ENCODE measurements around the gene GSTM1.
"Not testable (repeated sequence)": the region's sequence is repeated elsewhere in the genome, so short reads cannot be mapped to it uniquely, and the experiment has no call there.

GSTM1 gene

DNA sequence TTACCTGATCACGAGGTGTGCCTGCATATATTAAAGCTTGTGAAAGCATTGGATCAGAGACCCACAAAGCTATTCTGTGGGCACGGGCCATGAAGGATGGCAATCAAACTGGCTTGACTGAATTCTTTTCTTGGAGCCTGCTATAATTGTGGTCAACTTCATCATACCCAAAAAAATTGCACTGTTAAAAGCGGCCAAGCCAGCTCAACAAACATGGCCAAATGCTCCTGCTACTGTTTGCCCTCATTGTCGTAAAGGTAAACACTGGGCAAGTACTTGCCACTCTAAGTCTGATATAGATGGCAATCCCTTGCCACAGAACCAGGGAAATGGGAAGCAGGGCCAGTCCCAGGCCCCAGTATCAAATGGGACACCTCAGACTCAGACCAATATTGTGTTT is 17.8 kb downstream of the GSTM1 start:
- Histone ChIP-seq H3K9ac (ENCODE audit: low read length) (no peak overlapping the region), H4K91ac (ENCODE audit: low read depth, low read length) (no peak overlapping the region), H3K4ac (ENCODE audit: low read depth, low read length) (no peak overlapping the region), H3K4me1 (ENCODE audit: control insufficient read depth in 1 of 2, insufficient read depth in 2 of 2, low read length in 2 of 2) (no peaks in the 10 kb centered on the region), H3K79me1 (ENCODE audit: low read length) (no peaks in the 10 kb centered on the region), H3K27ac (ENCODE audit: low read depth, low read length) (no peak overlapping the region), H3K14ac (ENCODE audit: low read length) (no peak overlapping the region), H3K79me2 (ENCODE audit: control insufficient read depth, insufficient read depth, low read length, poor library complexity) (no peaks in the 10 kb centered on the region), H3K27me3 (ENCODE audit: insufficient read depth, low read length) (no peaks in the 10 kb centered on the region), H4K8ac (ENCODE audit: low read depth, low read length) (no peak overlapping the region), H3K9me3 (ENCODE audit: insufficient read depth, low read depth, low read length) (peaks cover 6% of the 10 kb centered on the region), H2BK12ac (ENCODE audit: low read length) (no peak overlapping the region), H3K36me3 (ENCODE audit: control insufficient read depth in 1 of 2, insufficient read depth in 2 of 2, low read length in 2 of 2) (no peaks in the 10 kb centered on the region), H3K18ac (ENCODE audit: low read length) (no peak overlapping the region), H3K4me3 (ENCODE audit: low read depth, low read length) (no peak overlapping the region), H3K23ac (ENCODE audit: low read length) (no peak overlapping the region), H3K4me2 (ENCODE audit: low read length) (no peak overlapping the region), H2AFZ (ENCODE audit: insufficient read depth, low read length, poor library complexity) (no peak overlapping the region), H2BK5ac (ENCODE audit: low read depth, low read length, poor library complexity) (no peak overlapping the region), H4K12ac (ENCODE audit: low read depth, low read length) (no peak overlapping the region), H2AK5ac (ENCODE audit: low read length) (no peak overlapping the region), H2BK120ac (ENCODE audit: insufficient read depth, low read length, poor library complexity) (no peak overlapping the region)
- no peak for DNase-seq
- WGBS (ENCODE audit: extremely low coverage, insufficient coverage, insufficient read length): no CpG with 5 or more reads among the region's 4 CpGs

DNA sequence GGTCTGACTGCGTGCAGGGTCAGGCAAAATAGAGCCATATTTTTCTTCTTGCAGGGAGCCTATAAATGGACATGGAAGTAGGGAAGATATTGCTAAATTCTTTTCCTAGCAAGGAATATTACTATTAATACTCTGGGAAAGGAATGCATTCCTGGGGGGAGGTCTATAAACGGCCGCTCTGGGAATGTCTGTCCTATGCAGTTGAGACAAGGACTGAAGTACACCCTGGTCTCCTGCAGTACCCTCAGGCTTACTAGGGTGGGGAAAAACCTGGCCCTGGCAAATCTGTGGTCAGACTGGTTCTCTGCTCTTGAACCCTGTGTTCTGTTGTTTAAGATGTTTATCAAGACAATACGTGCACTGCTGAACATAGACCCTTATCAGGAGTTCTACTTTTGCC is 21.3 kb downstream of the GSTM1 start:
- H2BK12ac ChIP-seq (ENCODE audit: low read length): not testable (repeated sequence)

DNA sequence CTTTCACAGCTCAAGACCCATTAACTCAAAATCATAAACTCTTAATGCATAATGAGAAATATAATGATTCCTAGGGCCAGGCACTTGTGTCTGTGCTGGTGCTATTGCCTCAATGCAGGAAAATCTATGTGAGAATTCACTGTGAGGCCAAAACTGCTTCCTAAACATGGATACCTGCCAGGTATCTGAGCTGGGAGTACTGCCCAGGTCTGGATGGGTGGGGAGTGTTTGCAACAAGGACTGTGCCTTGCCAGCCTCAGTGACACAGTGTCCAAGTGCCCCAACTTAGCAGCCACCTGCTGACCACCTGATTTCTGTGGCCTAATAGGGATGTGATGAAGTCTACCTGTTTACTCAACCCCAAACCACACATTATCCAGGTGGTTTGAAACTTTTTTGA is 22.2 kb downstream of the GSTM1 start:
- not testable (repeated sequence) for H3K23ac ChIP-seq (ENCODE audit: low read length); H2BK12ac ChIP-seq (ENCODE audit: low read length); H3K14ac ChIP-seq (ENCODE audit: low read length); DNase-seq; H3K4me1 ChIP-seq (ENCODE audit: control insufficient read depth in 1 of 2, insufficient read depth in 2 of 2, low read length in 2 of 2); H2AK5ac ChIP-seq (ENCODE audit: low read length); H3K27me3 ChIP-seq (ENCODE audit: insufficient read depth, low read length); H3K4ac ChIP-seq (ENCODE audit: low read depth, low read length); H3K79me1 ChIP-seq (ENCODE audit: low read length); H3K18ac ChIP-seq (ENCODE audit: low read length); H3K9ac ChIP-seq (ENCODE audit: low read length); H4K8ac ChIP-seq (ENCODE audit: low read depth, low read length); H3K79me2 ChIP-seq (ENCODE audit: control insufficient read depth, insufficient read depth, low read length, poor library complexity); H2BK5ac ChIP-seq (ENCODE audit: low read depth, low read length, poor library complexity); H3K9me3 ChIP-seq (ENCODE audit: insufficient read depth, low read depth, low read length); H4K12ac ChIP-seq (ENCODE audit: low read depth, low read length); H3K36me3 ChIP-seq (ENCODE audit: control insufficient read depth in 1 of 2, insufficient read depth in 2 of 2, low read length in 2 of 2); H4K91ac ChIP-seq (ENCODE audit: low read depth, low read length); H3K27ac ChIP-seq (ENCODE audit: low read depth, low read length); H3K4me3 ChIP-seq (ENCODE audit: low read depth, low read length); H3K4me2 ChIP-seq (ENCODE audit: low read length); H2BK120ac ChIP-seq (ENCODE audit: insufficient read depth, low read length, poor library complexity); H2AFZ ChIP-seq (ENCODE audit: insufficient read depth, low read length, poor library complexity)

More for the DNA sequence above, 21.3 kb downstream of the GSTM1 start:
- DNase-seq; H3K4me3 ChIP-seq (ENCODE audit: low read depth, low read length); H2BK5ac ChIP-seq (ENCODE audit: low read depth, low read length, poor library complexity); H3K27ac ChIP-seq (ENCODE audit: low read depth, low read length); H3K4me1 ChIP-seq (ENCODE audit: control insufficient read depth in 1 of 2, insufficient read depth in 2 of 2, low read length in 2 of 2); H3K9me3 ChIP-seq (ENCODE audit: insufficient read depth, low read depth, low read length); H4K12ac ChIP-seq (ENCODE audit: low read depth, low read length); H3K4ac ChIP-seq (ENCODE audit: low read depth, low read length); H3K18ac ChIP-seq (ENCODE audit: low read length); H3K14ac ChIP-seq (ENCODE audit: low read length); H3K79me1 ChIP-seq (ENCODE audit: low read length); H3K4me2 ChIP-seq (ENCODE audit: low read length); H4K91ac ChIP-seq (ENCODE audit: low read depth, low read length); H4K8ac ChIP-seq (ENCODE audit: low read depth, low read length); H3K79me2 ChIP-seq (ENCODE audit: control insufficient read depth, insufficient read depth, low read length, poor library complexity); H3K23ac ChIP-seq (ENCODE audit: low read length); H2AK5ac ChIP-seq (ENCODE audit: low read length); H3K27me3 ChIP-seq (ENCODE audit: insufficient read depth, low read length); H2BK120ac ChIP-seq (ENCODE audit: insufficient read depth, low read length, poor library complexity); H2AFZ ChIP-seq (ENCODE audit: insufficient read depth, low read length, poor library complexity); H3K9ac ChIP-seq (ENCODE audit: low read length); H3K36me3 ChIP-seq (ENCODE audit: control insufficient read depth in 1 of 2, insufficient read depth in 2 of 2, low read length in 2 of 2): not testable (repeated sequence)
- no CpG with 5 or more reads among the region's 4 CpGs for WGBS (ENCODE audit: extremely low coverage, insufficient coverage, insufficient read length)

DNA sequence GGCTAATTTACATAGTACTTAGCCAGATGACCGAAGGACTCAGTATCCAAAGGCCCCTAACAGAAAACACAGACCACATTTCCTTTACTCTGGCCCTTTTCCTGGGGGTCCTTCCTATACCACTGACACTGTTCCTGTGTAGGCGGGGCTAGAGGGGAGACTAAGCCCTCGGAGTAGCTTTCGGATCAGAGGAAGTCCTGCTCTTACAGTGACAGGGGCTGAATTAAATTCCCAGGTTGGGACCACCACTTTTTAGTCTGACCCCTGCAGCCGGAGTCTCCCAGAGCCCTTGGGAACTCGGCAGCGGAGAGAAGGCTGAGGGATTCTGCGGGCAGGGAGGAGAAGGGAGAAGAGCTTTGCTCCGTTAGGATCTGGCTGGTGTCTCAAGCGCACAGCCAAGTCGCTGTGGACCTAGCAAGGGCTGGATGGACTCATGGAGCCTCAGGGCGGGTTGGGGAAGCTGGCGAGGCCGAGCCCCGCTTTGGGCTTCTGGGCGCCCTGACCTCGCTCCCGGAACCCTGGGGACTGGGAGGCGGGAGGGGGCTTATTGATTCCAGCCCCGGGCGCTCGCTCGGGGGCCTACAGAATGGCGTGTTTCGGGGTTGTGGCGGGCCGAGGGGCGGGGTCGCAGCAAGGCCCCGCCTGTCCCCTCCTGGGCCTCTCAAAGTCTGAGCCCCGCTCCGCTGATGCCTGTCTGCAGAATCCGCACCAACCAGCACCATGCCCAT is 24.1 kb downstream of the GSTM1 start, which contains the start of gene GSTM5:
Gene GSTM5, plus strand, starts transcription at position 659 of the 728 bp plus-strand sequence. Its CDS starts 62 bp downstream, at position 721.
- not testable (repeated sequence) for H2AK5ac ChIP-seq (ENCODE audit: low read length)
- WGBS (ENCODE audit: extremely low coverage, insufficient coverage, insufficient read length): no CpG with 5 or more reads among the region's 33 CpGs

More for the DNA sequence above, 24.1 kb downstream of the GSTM1 start, which contains the start of gene GSTM5:
- not testable (repeated sequence) for H4K91ac ChIP-seq (ENCODE audit: low read depth, low read length); H3K27me3 ChIP-seq (ENCODE audit: insufficient read depth, low read length); H2BK5ac ChIP-seq (ENCODE audit: low read depth, low read length, poor library complexity); H3K9ac ChIP-seq (ENCODE audit: low read length); H3K79me2 ChIP-seq (ENCODE audit: control insufficient read depth, insufficient read depth, low read length, poor library complexity); H3K14ac ChIP-seq (ENCODE audit: low read length); H3K4me3 ChIP-seq (ENCODE audit: low read depth, low read length); H3K79me1 ChIP-seq (ENCODE audit: low read length); H3K4ac ChIP-seq (ENCODE audit: low read depth, low read length); H2AFZ ChIP-seq (ENCODE audit: insufficient read depth, low read length, poor library complexity); H3K18ac ChIP-seq (ENCODE audit: low read length); H3K9me3 ChIP-seq (ENCODE audit: insufficient read depth, low read depth, low read length); H3K27ac ChIP-seq (ENCODE audit: low read depth, low read length); H3K23ac ChIP-seq (ENCODE audit: low read length); H3K36me3 ChIP-seq (ENCODE audit: control insufficient read depth in 1 of 2, insufficient read depth in 2 of 2, low read length in 2 of 2); H2BK120ac ChIP-seq (ENCODE audit: insufficient read depth, low read length, poor library complexity); DNase-seq; H2BK12ac ChIP-seq (ENCODE audit: low read length); H3K4me1 ChIP-seq (ENCODE audit: control insufficient read depth in 1 of 2, insufficient read depth in 2 of 2, low read length in 2 of 2)
- Histone ChIP-seq H4K12ac (ENCODE audit: low read depth, low read length) (peak within 1 kb of the TSS; percentile 54), H3K4me2 (ENCODE audit: low read length) (peak within 1 kb of the TSS; percentile 50), H4K8ac (ENCODE audit: low read depth, low read length) (peak within 1 kb of the TSS; percentile 64)

All from trophoblast cell (in vitro differentiated cells and primary cell).